Measurements from ENCODE around the gene ZNF124. TPM values are rescaled to one million over a fixed set of nuclear protein-coding genes. Genes with fewer than 3 reads are reported as not detected.

Gene ZNF124
- total and polyA plus RNA-seq, 2 experiments from 2014 or later, result 23.2 to 43.9 TPM

GRCh38 chr1:247111700-247112478, 59.9 kb downstream of the ZNF124 start:
- no peaks in the 10 kb centered on the region for H4K20me1 ChIP-seq (replicated peaks; ENCODE audit: insufficient read depth)
- Mint-ChIP-seq H3K36me3 (ENCODE audit: low read depth) (peaks cover 3% of the 10 kb centered on the region; the same call in 1 of the 3 replicates), H3K27me3 (ENCODE audit: insufficient read depth, low read depth, poor library complexity) (peaks cover 32% of the 10 kb centered on the region), H3K4me3 (peak overlapping the region; percentile 73), H3K27ac (no peak overlapping the region), H3K4me1 (peaks cover 10% of the 10 kb centered on the region), H3K9me3 (peaks cover 6% of the 10 kb centered on the region; the same call in 2 of the 3 replicates)
- H3K9me2 ChIP-seq (ENCODE audit: insufficient read depth), result no peaks in the 10 kb centered on the region
- H3F3A ChIP-seq (replicated peaks; ENCODE audit: low read depth), result no peaks in the 10 kb centered on the region
- no peaks in the 10 kb centered on the region for H3K79me2 ChIP-seq (replicated peaks; ENCODE audit: insufficient read depth)
- H3K27ac ChIP-seq (ENCODE audit: low read depth), result no peak overlapping the region
- no peaks in the 10 kb centered on the region for H3K36me3 ChIP-seq (ENCODE audit: insufficient read depth)
- H3K4me3 ChIP-seq, result peak overlapping the region; percentile 83
- H2AFZ ChIP-seq, result peak overlapping the region; percentile 95
- peak; percentile 83 for ATAC-seq
- TF ChIP-seq EZH2phosphoT487 (IDR thresholded peaks at IDR 0.05; ENCODE audit: unreplicated experiment) (no peak), CTCF (conservative IDR thresholded peaks at IDR 0.05; ENCODE audit: low read depth in 2 of 2) (no peak), POLR2AphosphoS5 (IDR thresholded peaks at IDR 0.05; ENCODE audit: low read depth) (peak; percentile 48; the same call in 1 of the 2 replicates), ZNF114 (CRISPR knock-in tag; IDR thresholded peaks at IDR 0.05) (no peak), STAT1 (IDR thresholded peaks at IDR 0.05; ENCODE audit: unreplicated experiment) (no peak), JUNB (IDR thresholded peaks at IDR 0.05; ENCODE audit: unreplicated experiment) (no peak), ZNF462 (CRISPR knock-in tag; IDR thresholded peaks at IDR 0.05) (no peak), ETS1 (IDR thresholded peaks at IDR 0.05) (no peak; the same call in 1 of the 2 replicates)
- H3K4me2 ChIP-seq, result peak overlapping the region; percentile 97
- peaks cover 3% of the 10 kb centered on the region for H3K4me1 ChIP-seq (ENCODE audit: insufficient read depth)
- H3K27me3 ChIP-seq (ENCODE audit: insufficient read depth), result peaks cover 45% of the 10 kb centered on the region
- DNase-seq (ENCODE audit: low spot score), result peak; percentile 67

All from GM23338 (cell line).